GM06990 (cell line): ENCODE measurements around the gene PKD1L1.

ENCODE experiments used
- DNase-seq: peaks from one replicate; pipeline ENCODE4 v3.0.0-alpha.2; 2011; ENCODE audit not compliant: insufficient read length; ENCODE audit errors: extremely low read depth
- H3K27me3 ChIP-seq: replicated peaks from 2 replicates; pipeline ENCODE4 v1.6.0; 2011; ENCODE audit warnings: low read length; ENCODE audit not compliant: control insufficient read depth, insufficient read depth
- H3K36me3 ChIP-seq: 2 replicates; pipeline ENCODE4 v1.5.1; 2011; ENCODE audit warnings: low read length; ENCODE audit not compliant: control insufficient read depth, insufficient read depth
- H3K4me3 ChIP-seq: replicated peaks from 2 replicates; pipeline ENCODE4 v1.5.1; 2011; ENCODE audit warnings: low read depth, mild to moderate bottlenecking, control low read depth, low read length
- TF ChIP-seq, protein P1 (sequence below): IDR thresholded peaks from 2 replicates; pipeline ENCODE4 v1.5.1; 2011; ENCODE audit warnings: low read length, control low read depth, mild to moderate bottlenecking, inconsistent platforms; ENCODE audit not compliant: insufficient read depth, poor library complexity, severe bottlenecking

Gene PKD1L1

DNA sequence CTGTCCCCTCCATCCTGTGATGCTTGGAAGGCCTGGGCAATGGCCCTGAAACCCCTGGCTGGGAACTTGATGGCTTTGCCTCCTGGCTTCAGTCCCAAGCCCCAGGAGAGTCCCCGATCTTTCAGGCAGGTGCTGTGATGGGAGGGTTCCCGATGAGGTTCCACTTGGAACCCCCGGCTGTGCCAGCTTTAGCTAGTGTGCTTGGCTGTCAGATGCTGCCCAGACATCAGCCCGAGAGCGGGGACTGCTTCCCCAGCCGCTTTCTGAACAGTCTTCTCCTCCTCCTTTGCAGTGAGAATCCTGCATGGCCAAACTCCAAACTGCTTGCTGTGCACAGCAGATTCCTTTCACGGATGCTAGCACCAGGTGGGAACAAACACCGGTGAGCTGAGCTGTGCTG lies 58.1 kb downstream of the PKD1L1 start:
- DNase-seq, result no peak
- H3K36me3 ChIP-seq, result no peaks in the 10 kb centered on the region
- no peak overlapping the region for H3K4me3 ChIP-seq
- H3K27me3 ChIP-seq, result no peaks in the 10 kb centered on the region; the same call in 1 of the 2 replicates
- TF ChIP-seq, protein P1, sequence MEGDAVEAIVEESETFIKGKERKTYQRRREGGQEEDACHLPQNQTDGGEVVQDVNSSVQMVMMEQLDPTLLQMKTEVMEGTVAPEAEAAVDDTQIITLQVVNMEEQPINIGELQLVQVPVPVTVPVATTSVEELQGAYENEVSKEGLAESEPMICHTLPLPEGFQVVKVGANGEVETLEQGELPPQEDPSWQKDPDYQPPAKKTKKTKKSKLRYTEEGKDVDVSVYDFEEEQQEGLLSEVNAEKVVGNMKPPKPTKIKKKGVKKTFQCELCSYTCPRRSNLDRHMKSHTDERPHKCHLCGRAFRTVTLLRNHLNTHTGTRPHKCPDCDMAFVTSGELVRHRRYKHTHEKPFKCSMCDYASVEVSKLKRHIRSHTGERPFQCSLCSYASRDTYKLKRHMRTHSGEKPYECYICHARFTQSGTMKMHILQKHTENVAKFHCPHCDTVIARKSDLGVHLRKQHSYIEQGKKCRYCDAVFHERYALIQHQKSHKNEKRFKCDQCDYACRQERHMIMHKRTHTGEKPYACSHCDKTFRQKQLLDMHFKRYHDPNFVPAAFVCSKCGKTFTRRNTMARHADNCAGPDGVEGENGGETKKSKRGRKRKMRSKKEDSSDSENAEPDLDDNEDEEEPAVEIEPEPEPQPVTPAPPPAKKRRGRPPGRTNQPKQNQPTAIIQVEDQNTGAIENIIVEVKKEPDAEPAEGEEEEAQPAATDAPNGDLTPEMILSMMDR, result no peak

- H3K27me3 ChIP-seq, result peaks cover 2% of the 10 kb centered on the region
- H3K4me3 ChIP-seq, result no peak overlapping the region
- DNase-seq, result no peak
- H3K36me3 ChIP-seq, result no peaks in the 10 kb centered on the region
- TF ChIP-seq, protein P1, result no peak
These were observed 58.5 kb downstream of the PKD1L1 start for GRCh38 chr7:47889723-47890122.

- Histone ChIP-seq H3K36me3 (no peaks in the 10 kb centered on the region), H3K27me3 (peaks cover 2% of the 10 kb centered on the region), H3K4me3 (no peak overlapping the region)
- TF ChIP-seq, protein P1, result no peak
- DNase-seq, result no peak
These were observed 59.6 kb downstream of the PKD1L1 start for GRCh38 chr7:47888371-47889265.

DNA sequence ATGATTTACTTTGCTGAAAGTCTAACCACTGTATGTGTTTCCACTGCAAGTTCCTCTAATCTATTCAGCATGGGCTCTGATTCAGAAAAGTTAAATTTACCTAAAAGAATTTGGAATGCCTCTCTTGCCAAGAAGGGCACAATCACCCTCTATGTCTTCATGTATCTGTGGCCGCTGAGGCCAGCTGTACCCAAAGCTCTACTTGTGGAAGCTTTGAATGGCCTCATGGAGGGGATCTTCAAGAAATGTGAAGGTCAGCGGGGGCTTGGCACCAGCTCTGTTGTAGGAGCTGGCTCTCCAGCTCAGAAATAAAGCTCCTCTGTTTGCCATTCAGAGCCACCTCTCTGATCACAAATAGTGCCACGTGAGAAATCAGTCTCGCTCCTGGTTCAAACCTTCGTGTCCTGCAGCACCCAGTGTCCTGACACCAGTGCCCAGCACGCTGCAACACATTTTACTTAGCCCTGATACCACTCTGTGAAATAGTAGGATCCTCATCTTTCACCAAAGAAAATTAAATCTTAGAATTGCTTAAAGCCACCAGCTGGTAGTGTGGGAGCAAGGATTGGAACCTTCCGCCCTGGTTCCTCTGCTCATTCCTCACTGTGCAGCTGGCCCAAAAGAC lies 61.1 kb downstream of the PKD1L1 start:
- no peak overlapping the region for H3K4me3 ChIP-seq
- no peaks in the 10 kb centered on the region for H3K36me3 ChIP-seq
- H3K27me3 ChIP-seq, result peaks cover 2% of the 10 kb centered on the region
- no peak for DNase-seq
- TF ChIP-seq, protein P1, result no peak

- H3K36me3 ChIP-seq, result no peaks in the 10 kb centered on the region
- DNase-seq, result no peak
- H3K4me3 ChIP-seq, result no peak overlapping the region
- TF ChIP-seq, protein P1, result no peak
- H3K27me3 ChIP-seq, result peaks cover 2% of the 10 kb centered on the region
These were observed 62.1 kb downstream of the PKD1L1 start for GRCh38 chr7:47885987-47886811.
